ENCODE data around the gene MRTFA. TPM values are rescaled to one million over a fixed set of nuclear protein-coding genes. Genes with fewer than 3 reads are reported as not detected.

Gene MRTFA
- total RNA-seq, 1 donor from 2014 or later, result 52.1 TPM

GRCh38 chr22:40368836-40369235 lies 267.7 kb downstream of the MRTFA start:
- TF ChIP-seq, protein P1, sequence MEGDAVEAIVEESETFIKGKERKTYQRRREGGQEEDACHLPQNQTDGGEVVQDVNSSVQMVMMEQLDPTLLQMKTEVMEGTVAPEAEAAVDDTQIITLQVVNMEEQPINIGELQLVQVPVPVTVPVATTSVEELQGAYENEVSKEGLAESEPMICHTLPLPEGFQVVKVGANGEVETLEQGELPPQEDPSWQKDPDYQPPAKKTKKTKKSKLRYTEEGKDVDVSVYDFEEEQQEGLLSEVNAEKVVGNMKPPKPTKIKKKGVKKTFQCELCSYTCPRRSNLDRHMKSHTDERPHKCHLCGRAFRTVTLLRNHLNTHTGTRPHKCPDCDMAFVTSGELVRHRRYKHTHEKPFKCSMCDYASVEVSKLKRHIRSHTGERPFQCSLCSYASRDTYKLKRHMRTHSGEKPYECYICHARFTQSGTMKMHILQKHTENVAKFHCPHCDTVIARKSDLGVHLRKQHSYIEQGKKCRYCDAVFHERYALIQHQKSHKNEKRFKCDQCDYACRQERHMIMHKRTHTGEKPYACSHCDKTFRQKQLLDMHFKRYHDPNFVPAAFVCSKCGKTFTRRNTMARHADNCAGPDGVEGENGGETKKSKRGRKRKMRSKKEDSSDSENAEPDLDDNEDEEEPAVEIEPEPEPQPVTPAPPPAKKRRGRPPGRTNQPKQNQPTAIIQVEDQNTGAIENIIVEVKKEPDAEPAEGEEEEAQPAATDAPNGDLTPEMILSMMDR (conservative IDR thresholded peaks at IDR 0.05; ENCODE audit: low read depth, low read length), result no peak
- DNase-seq (ENCODE audit: low read depth), result no peak

GRCh38 chr22:40368016-40368415 lies 268.5 kb downstream of the MRTFA start:
- no peak overlapping the region for H3K4me3 ChIP-seq (ENCODE audit: low read depth, low read length)
- DNase-seq (ENCODE audit: low read depth), result no peak
- TF ChIP-seq, protein P1 (conservative IDR thresholded peaks at IDR 0.05; ENCODE audit: low read depth, low read length), result no peak

More at GRCh38 chr22:40368836-40369235, 267.7 kb downstream of the MRTFA start:
- H3K4me3 ChIP-seq (ENCODE audit: low read depth, low read length), result no peak overlapping the region

- no peak for DNase-seq (ENCODE audit: low read depth)
- H3K4me3 ChIP-seq (ENCODE audit: low read depth, low read length), result no peak overlapping the region
Observed at GRCh38 chr22:40367342-40367741, 269.2 kb downstream of the MRTFA start.

GRCh38 chr22:40366068-40366467 lies 270.5 kb downstream of the MRTFA start:
- H3K4me3 ChIP-seq (ENCODE audit: low read depth, low read length), result no peak overlapping the region
- DNase-seq (ENCODE audit: low read depth), result no peak
- TF ChIP-seq, protein P1 (conservative IDR thresholded peaks at IDR 0.05; ENCODE audit: low read depth, low read length), result no peak

More at GRCh38 chr22:40367342-40367741, 269.2 kb downstream of the MRTFA start:
- TF ChIP-seq, protein P1 (conservative IDR thresholded peaks at IDR 0.05; ENCODE audit: low read depth, low read length), result no peak

GRCh38 chr22:40364431-40364830 lies 272.1 kb downstream of the MRTFA start:
- TF ChIP-seq, protein P1 (conservative IDR thresholded peaks at IDR 0.05; ENCODE audit: low read depth, low read length), result no peak
- H3K4me3 ChIP-seq (ENCODE audit: low read depth, low read length), result no peak overlapping the region
- DNase-seq (ENCODE audit: low read depth), result no peak

DNA sequence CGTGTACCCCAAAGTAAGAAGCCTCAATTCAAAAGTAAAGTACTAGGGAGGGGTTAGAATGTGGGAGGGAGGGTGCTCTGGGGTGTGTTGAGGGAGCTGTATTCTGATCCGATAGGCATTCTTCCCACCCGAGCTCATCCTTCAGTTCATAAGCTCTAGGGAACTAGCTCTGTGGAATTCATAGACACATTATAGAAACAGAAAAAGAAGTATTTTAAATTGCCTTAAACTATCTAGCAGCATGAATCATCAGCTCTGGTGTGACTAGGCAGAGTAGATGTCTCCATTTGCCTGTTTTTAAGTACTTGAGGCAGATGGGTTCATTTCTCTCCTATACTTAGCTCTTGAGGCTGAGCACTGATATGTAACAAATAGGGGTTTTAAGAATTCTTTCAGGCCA lies 273.5 kb downstream of the MRTFA start:
- DNase-seq (ENCODE audit: low read depth), result no peak
- TF ChIP-seq, protein P1 (conservative IDR thresholded peaks at IDR 0.05; ENCODE audit: low read depth, low read length), result no peak
- no peak overlapping the region for H3K4me3 ChIP-seq (ENCODE audit: low read depth, low read length)

DNA sequence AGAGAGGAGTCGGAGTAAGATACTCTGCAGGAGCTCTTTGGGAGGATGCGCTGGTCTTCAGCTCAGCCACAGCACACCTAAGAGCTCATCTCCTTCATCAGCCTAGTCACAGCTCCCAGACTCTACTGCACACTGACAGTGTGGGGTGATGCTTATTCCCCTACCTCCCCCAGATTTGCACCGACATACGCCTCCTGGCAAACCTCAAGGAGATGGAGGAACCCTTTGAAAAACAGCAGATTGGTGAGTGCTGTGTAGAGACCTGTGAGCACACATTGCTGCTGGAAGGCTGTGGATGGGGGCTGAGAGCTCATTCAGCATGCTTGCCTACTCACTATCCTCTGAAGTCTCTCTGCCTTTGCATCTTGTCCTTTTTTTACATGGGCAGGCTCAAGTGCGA lies 275.4 kb downstream of the MRTFA start:
- H3K4me3 ChIP-seq (ENCODE audit: low read depth, low read length), result no peak overlapping the region
- TF ChIP-seq, protein P1 (conservative IDR thresholded peaks at IDR 0.05; ENCODE audit: low read depth, low read length), result no peak
- no peak for DNase-seq (ENCODE audit: low read depth)
